ENCODE results near the gene NFAT5.
"Not testable (repeated sequence)": the region's sequence is repeated elsewhere in the genome, so short reads cannot be mapped to it uniquely, and the experiment has no call there.

Gene NFAT5

DNA sequence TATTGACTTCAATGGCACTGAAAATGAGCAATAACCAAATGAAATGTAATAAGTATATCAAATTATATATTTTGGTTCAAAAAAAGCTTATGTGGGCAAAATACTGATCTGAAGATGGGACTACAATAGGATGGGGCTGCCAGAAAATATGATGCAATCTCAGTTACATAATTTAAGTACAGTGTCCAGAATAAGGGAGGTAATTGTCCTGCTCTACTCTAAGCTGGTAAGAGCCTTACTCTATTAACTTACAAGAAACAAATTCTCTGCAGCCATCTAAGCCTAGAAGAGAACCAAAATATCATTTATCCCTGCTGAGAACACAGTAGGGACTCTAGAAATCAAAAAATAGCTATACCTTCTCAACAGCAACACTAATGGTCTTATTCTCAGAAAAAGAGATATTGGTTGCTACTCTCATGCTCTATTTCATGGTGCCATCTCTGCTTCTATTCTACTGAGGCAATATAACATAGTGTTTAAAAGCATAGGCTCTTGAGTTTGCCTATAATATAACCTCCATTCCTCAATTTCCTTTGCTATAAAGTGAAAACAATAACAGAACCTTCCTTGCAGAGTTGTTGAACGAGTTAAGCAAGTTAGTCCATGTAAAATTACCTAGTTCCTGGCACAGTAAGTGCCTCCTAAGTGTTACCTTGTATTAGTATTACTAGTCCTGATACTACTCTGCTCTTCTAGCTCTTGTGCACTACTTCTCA is 140.6 kb downstream of the NFAT5 start:
- no peak for DNase-seq (ENCODE audit: low spot score)

DNA sequence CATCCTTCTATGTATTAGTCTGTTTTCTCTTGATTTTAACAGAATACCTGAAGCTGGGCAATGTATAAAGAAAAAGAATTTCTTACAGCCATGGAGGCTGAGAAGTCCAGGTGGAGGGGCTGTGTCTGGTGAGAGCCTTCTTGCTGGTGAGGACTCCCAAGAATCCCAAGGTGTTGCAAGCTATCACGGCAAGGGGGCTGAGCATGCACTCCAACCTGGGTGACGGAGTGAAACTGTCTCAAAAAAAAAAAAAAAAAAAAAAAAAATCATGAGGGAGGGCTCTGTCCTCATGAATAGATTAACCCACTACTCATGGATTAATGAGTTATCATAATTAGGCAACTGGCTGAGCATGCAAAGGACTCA is 141.2 kb downstream of the NFAT5 start:
- DNase-seq (ENCODE audit: low spot score), result no peak

DNA sequence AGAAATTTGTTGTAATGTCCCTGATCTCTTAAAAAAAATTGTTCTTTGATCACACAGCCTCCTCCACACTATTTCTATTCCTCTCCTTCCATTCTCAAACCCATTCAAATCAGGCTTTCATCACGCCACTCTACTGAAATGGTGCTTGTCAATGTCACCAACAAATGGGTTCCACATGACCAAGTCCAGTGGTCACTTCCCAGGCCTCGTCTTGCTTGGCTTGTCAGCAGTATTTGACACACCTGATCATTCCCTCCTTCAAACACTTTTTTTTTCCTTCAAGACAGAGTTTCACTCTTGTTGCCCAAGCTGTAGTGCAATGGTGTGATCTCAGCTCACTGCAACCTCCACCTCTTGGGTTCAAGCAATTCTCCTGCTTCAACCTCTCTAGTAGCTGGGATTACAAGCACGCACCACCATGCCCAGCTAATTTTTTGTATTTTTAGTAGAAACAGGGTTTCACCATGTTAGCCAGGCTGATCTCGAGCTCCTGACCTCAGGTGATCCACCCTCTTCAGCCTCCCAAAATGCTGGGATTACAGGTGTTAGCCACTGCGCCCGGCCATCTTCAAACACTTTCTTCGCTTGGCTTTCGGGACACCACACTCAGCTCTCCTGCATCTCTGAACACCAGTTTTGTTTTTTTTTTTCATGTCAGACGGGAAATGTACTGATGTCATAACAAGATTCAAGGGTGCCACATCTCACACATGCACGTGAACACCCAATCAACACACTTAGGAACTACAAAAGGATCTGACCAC is 142.3 kb downstream of the NFAT5 start:
- DNase-seq (ENCODE audit: low spot score), result no peak

DNA sequence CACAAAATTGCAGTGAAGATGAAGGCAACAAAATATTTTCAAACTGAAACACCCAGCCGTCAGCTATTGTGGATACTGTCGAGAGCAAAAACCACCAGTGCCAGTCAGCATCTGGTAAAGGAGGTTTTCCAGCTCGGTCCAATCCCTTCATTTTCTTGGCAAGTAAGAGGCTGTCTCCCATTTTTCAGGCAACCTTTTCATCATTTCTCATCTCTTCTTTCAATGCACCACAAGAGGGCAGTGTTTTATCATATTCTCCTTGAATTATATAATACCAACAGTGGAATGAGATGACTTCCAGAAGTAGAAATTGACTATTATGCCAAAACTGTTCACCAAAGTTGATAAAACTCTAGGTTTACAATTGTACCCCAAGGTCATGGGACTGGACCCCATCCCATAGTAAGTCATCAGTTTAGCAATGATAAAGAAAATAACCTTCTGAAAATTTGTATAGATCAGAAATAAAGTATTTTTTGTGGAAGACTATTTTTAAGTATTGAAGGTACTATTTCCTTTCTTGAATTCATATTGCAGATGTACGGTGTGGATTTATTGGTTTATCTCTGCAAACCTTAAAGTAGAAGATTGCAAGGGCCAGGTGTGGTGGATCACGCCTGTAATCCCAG is 143.8 kb downstream of the NFAT5 start:
- DNase-seq (ENCODE audit: low spot score), result peak; percentile 78

DNA sequence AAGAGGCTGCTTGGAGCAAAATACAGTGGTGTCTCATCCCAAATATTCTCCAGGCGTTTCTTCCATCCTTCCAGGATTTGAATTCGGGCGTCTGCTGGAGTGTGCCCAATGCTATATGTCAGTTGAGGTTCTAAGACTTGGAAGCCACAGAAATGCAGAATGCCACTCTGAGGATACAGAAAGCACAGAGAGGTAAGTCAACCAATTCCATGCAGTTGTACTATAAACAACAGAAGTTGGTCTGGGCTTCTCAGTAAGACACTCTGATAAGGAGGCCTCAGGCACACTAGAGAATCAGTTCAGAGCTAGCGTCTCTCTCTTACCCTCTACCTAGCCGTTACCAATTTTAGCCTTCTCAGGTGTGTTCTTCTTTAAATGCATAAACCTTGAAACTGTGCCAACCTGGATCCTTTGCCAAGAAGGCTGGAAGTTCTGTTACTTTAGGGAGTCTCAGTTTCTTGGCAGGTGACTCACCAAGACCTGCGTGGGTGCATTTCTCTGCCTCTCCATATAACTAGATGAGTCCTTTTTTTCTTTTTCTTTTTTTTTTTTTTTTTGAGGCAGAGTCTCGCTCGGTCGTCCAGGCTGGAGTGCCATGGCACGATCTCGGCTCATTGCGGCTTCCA is 145.5 kb downstream of the NFAT5 start:
- no peak for DNase-seq (ENCODE audit: low spot score)

DNA sequence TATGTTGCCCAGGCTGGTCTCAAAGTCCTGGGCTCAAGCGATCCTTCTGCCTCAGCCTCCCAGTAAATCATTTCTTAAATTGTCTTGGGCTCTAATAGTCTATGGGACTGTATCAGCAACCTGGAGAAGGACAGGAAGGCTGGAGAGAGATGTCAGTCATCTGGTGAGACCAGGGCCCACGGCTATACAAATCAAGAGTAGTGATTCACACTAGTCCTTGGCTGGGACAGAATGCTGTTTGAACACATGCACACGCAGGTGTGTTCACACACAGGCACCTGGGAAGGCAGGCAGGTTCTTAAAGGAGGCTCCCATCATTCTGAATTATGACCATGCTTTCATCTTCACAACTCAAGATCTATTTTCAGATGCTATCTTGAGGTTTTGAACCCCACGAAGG is 146.5 kb downstream of the NFAT5 start:
- DNase-seq (ENCODE audit: low spot score), result no peak

DNA sequence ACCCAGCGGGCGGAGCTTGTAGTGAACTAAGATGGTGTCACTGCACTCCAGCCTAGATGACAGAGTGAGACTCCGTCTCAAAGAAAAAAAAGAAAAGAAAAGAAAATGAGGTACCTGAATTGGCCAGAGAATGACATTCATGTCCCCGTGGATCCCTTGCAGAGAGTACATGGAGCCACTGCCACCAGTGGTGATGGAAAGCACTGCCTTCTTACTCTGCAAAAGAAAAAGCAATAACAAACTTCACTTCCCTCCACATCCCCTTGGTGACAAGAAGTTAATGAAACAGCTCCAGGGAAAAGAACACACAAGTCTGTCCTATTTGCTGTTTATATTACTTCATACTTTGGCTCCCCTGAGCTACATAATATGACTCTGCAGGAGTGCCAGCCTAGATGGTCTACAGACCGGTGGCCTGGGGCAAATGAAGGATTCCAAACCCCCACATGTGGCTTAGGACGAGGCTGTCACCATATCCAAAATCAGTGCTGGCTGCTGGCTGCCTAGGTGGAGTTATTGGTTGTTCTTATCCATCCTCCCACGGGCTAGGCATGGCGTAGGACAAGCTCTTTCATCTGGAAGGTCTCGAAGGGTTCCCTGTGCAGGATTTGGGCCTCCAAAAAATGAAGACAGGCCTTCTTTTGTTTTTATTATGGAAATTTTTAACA is 147.3 kb downstream of the NFAT5 start:
- no peak for DNase-seq (ENCODE audit: low spot score)

DNA sequence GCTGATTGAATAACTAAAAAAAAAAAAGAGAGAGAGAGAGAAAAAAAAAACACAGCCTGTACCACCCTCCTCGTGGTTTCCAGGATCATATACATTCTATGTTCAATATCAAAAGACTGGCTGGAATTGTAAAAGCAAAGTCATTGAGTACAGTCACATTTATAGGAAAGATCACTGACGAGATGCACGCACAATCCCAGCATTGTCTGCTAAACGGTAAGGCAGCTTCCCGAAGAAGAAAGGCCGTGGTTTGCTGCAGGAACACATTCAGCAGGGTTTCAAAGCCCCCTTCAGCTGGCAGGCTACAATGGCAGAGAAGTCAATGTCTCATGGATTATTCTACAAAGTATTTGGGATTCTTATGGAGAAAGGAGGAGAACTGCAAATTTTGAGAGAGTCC is 151.3 kb downstream of the NFAT5 start:
- DNase-seq (ENCODE audit: low spot score), result no peak

DNA sequence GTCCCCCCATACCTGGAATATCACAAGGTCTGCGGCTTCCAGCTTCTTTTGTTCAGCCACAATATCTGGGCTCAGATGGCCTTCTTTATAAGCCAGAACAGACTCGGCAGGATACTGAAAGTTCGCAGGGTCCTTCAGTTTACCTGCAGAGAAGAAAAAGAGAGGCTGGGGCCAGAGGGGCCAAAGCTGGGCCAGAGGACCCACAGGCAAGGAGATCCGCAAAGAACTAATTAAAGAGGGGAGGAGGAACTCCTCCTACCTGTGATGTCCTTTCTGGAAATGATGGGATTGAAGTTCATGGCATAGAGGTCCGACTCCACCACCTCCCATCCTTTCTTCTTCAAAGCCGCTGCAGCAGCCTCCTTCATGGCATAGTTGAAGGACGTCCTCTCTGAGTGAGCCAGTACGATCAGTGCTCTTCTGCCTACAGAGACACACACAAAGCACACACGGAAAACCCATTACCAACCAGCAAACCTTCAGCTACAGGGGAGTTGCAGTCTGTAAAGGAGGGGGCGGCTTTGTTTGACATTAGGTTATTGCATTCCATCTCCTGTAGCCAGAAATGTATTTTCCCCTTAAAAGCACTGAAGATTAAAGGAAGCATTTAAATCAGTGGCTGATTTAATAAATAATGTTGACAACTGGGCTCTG is 152.5 kb downstream of the NFAT5 start:
- no peak for DNase-seq (ENCODE audit: low spot score)

DNA sequence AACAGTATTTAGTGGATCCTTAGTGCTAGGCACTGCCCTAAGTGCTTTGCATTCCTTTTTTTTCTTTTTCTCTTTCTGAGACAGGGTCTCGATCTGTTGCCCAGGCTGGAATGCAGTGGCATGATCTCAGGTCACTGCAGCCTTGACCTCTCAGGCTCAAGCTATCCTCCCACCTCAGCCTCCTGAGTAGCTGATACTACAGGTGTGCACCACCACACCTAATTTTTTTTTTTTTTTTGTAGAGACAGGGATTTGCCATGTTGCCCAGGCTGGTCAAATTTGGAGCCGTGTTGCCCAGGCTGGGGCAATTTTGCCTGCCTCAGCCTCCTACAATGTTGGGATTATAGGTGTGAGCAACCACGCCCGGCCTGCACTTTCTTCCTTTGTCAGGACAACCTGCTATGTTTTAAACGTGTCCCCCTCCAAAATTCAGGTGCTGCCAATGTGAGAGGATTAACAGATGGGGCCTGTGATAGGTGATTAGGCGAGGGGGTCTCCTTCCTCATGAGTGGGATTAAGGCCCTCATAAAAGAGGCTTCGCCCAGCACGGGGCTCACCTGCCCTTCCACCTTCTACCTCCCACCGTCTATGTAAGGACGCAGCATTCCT is 155.2 kb downstream of the NFAT5 start:
- no peak for DNase-seq (ENCODE audit: low spot score)

DNA sequence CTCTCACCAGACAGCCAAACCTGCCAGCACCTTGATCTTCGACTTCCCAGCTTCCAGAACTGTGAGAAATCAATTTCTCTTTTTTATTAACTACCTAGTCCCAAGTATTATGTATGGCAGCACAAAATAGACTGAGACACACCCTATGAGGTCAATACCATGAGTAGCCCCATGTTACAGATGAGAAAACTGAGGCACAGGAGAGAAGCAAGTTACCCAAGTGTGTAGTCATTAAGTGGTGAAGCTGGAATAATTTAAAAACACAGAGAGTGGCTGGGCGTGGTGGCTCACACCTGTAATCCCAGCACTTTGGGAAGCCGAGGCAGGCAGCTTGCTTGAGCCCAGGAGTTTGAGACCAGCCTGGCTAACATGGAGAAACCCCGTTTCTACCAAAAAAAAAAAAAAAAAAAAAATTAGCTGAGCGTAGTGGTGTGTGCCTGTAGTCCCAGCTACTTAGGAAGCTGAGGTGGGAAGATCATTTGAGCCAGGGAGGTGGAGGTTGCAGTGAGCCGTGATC is 155.7 kb downstream of the NFAT5 start:
- DNase-seq (ENCODE audit: low spot score), result no peak

DNA sequence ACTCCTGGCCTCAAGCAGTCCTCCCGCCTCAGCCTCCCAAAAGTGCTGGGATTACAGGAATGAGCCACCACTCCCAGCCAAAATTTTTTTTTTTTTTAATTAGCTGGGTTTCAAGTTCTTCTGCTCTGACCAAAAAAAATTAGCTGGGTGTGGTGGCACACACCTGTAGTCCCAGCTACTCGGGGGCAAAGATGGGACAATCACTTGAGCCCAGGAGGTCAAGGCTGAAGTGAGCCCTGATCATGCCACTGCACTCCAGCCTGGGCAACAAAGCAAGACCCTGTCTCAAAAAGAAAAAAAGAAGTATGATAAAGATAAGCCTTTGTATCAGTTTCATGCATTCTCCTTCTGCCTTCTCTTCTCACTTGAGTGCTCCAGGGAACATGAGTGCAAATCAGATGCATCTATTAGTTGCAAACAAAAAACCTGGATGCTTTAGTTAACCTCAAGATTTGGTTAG is 158.7 kb downstream of the NFAT5 start:
- DNase-seq (ENCODE audit: low spot score), result no peak

DNA sequence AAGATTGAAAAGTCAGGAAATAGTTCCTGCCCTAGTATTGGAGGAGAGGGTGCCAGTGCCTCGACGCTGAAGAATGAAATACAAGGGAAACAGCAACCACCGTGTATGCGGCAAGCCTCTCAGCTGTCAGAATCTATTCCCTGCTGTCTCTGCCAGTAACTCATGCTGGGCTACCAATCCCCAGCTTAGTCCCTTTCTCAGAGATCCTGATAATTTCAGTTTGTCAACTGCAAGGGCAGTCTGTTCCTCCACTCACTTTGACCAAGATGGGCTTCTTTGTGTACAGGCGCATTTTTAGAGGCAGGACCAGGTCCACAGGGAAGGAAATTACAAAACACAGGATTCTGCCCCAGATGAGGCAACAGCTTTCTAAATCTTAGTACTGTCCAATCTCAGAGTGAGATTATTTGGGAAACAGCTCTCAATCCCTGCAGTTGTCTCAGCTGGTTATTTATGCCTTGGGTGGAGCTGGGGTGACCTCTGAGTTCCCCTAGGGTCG is 159.3 kb downstream of the NFAT5 start:
- DNase-seq (ENCODE audit: low spot score), result no peak

DNA sequence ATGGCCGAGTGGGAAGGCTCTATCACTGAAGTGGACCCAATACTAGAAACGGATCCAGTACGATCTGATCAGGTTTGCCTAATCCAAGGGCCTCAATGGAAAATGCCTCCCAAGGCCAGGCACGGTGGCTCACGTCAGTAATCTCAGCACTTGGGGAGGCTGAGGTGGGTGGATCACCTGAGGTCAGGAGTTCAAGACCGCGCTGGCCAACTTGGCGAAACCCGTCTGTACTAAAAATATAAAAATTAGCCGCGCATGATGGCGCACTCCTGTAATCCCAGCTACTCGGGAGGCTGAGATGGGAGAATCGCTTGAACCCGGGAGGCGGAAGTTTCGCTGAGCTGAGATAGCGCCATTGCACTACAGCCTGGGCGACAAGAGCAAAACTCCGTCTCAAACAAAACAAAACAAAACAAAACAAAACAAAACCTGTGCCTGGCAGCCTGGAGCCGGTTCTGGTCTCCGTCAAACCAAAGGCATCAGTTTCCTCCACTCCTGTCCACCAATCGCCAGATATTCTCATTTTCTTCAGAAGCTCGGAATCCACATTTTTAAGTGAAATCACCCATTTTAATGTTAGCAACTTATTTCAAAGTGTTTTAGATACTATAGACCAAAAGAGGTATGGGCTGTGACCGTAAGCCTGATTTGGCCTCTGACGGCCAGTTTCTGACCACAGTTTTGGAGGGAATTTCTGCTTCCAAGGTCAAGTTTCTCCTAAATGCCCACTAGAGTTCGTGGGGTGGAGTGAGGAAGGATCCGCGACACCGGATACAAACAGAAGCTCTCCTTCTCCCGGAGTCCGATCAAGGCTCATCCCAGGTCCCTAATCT is 159.9 kb downstream of the NFAT5 start:
- no peak for DNase-seq (ENCODE audit: low spot score)

DNA sequence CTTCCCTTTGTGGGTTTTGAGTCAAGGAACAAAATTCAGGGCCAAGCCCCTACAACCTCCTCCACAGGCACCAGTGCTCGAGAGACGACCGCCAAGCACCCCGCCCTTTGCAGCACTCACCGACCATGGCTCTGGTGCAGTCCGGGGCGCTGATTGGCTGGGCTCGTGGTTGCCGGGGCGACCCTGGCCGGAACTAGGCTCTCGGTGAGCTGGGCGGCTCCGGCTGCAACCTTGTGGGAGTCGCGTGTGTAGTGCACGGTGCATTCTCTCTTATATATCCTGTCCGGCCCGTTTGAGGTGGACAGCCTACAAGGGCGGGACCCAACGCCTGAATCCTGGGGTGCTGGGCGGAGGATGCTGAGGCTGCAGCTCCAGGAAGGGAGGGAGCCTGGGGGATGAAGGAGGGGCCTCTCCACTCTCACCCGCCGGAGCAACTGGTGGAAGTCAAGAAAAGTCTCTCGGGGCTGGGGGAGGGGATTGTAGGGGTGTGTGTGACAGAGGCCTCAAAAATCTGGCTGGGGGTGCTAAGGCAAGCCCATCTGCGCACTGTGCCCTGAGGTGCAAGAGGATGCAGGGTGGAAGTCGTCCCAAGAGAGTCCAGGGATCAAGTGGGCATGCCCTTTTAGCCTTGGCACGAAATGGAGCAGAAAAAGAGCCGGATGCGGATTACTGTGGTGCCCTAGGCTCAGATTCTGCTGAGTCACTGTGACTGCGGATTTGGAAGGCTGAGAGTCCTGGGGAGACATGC is 160.7 kb downstream of the NFAT5 start, which contains the start of gene NQO1:
TSS of gene NQO1 (minus strand) at position 248 of the 748 bp plus-strand sequence. CDS start at position 127, 121 bp downstream.
- peak; percentile 74 for DNase-seq (ENCODE audit: low spot score)

DNA sequence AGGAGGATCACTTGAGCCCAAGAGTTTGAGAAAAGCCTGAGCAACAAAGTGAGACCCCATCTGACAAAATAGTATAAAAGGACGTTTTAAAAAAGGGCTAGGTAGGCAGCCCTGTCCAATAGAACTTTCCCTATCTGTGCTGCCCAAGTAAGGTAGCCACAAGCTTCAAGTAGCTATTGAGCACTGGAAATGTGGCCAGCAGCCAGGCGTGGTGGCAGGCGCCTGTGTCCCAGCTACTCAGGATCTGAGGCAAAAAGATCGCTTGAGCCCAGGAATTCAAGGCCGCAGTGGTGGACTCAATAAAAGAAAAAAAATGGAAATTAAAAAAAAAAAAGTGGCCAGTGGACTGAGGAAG is 162.1 kb downstream of the NFAT5 start:
- DNase-seq (ENCODE audit: low spot score), result no peak

DNA sequence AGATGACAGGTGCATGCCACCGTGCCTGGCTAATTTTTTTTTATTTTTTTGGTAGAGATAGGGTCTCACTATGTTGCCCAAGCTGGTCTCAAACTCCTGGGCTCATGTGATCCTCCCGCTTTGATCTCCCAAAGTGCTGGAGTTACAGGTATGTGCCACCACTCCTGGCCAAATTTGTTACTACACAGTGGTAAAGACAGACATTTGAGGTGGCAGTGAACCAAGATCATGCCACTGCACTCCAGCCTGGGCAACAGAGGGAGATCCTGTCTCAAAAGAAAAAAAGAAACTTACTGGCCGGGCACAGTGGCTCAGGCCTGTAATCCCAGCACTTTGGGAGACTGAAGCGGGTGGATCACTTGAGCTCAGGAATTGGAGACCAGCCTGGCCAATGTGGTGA is 163.3 kb downstream of the NFAT5 start:
- DNase-seq (ENCODE audit: low spot score), result not testable (repeated sequence)

DNA sequence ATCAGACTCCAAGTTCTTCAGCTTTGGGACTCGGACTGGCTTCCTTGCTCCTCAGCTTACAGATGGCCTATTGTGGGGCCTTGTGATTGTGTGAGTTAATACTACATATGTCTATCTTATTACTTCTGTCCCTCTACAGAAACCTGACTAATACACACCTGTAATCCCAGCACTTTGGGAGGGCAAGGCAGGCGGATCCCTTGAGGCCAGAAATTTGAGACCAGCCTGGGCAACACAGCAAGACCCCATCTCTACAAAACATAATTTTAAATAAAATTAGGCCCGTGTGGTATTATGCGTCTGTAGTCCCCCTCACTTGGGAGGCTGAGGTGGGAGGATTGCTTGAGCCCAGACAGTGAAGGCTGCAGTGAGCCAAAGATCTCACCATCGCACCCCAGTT is 165.5 kb downstream of the NFAT5 start:
- DNase-seq (ENCODE audit: low spot score), result not testable (repeated sequence)

DNA sequence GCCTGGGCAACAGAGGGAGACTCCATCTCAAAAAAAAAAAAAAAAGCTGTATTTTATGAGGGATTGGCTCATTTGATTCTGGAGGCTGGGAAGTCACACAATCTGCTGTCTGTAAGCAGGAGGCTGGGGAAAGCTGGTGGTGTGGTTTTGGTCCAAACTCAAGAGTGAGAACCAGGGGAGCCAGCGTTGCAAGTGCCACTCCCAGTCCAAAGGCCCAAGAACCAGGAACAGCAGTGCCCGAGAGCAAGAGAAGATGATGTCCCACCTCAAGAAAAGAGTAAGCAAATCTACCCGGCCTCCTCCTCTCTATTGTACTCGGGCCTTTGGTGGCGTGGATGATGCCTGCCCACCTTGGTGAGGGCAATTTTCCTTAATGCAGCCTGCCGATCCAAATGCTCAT is 166.3 kb downstream of the NFAT5 start:
- no peak for DNase-seq (ENCODE audit: low spot score)
